Measurements from ENCODE around the gene BTBD9. TPM values are rescaled to one million over a fixed set of nuclear protein-coding genes. Genes with fewer than 3 reads are reported as not detected.

BTBD9 gene
- total RNA-seq, 1 donor from 2014 or later = 23.0 TPM

DNA sequence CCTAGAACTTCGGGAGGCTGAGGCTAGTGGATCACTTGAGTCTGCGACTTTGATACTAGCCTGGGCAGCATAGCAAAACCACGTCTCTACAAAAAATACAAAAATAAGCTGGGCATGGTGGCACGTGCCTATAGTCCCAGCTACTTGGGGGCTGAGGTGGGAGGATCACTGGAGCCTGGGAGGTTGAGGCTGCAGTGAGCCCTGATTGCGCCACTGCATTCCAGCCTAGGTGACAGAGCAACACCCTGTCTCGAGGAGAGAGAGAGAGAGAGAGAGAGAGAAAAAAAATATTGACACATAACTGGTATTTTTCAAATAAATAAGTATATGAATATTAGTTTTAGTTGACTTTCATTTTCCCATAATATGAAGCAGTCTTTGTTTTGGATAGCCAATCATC is 222.2 kb downstream of the BTBD9 start:
- no peaks in the 10 kb centered on the region for H3K27me3 Mint-ChIP-seq (ENCODE audit: low read depth)

DNA sequence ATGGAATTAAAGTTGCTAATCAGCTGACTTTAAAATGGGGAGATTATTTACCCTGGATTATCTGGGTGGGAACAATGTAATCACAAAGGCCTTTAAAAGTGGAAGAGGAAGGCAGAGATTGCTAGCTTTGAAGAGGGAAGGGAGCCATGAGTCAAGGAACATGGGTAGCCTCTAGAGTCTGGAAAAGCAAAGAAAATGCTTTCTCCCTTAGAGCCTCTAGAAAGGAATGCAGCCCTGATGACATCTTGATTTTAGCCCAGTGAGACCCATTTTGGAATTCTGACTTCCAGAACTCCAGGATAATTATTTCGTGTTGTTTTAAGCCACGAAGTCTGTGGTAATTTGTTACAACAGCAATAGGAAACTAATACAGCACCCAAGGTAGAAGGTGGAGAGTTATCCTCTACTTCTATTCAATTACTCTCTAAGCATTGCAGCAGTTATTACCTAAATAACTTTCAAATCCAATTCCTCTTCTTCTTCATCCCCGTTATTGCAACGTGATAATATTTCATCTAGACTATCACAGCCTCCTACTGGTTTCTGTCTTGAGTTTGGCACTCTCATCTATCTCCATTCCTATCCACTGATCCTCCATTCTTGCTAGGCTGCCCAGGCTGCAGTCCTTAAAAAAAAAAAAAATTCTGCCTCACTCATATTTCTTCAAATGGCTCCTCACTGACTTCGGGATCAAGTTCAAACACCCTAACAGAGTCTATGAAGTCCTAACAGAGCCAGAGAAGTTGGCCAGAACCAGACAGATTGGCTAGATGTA is 224.3 kb downstream of the BTBD9 start:
- no peak for DNase-seq (ENCODE audit: low spot score in 2 of 2, unreplicated experiment in 2 of 2)
- TF ChIP-seq, protein P1, sequence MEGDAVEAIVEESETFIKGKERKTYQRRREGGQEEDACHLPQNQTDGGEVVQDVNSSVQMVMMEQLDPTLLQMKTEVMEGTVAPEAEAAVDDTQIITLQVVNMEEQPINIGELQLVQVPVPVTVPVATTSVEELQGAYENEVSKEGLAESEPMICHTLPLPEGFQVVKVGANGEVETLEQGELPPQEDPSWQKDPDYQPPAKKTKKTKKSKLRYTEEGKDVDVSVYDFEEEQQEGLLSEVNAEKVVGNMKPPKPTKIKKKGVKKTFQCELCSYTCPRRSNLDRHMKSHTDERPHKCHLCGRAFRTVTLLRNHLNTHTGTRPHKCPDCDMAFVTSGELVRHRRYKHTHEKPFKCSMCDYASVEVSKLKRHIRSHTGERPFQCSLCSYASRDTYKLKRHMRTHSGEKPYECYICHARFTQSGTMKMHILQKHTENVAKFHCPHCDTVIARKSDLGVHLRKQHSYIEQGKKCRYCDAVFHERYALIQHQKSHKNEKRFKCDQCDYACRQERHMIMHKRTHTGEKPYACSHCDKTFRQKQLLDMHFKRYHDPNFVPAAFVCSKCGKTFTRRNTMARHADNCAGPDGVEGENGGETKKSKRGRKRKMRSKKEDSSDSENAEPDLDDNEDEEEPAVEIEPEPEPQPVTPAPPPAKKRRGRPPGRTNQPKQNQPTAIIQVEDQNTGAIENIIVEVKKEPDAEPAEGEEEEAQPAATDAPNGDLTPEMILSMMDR (IDR thresholded peaks at IDR 0.05; ENCODE audit: unreplicated experiment) = no peak
- H3K27ac Mint-ChIP-seq = no peak overlapping the region
- H3K4me3 Mint-ChIP-seq = no peak overlapping the region
- peaks cover 3% of the 10 kb centered on the region for H3K9me3 Mint-ChIP-seq
- no peaks in the 10 kb centered on the region for H3K27me3 Mint-ChIP-seq (ENCODE audit: low read depth)
- no peaks in the 10 kb centered on the region for H3K36me3 Mint-ChIP-seq
- H3K4me1 Mint-ChIP-seq = peaks cover 6% of the 10 kb centered on the region

More for the DNA sequence above, 222.2 kb downstream of the BTBD9 start:
- H3K4me3 Mint-ChIP-seq = no peak overlapping the region
- DNase-seq (ENCODE audit: low spot score in 2 of 2, unreplicated experiment in 2 of 2) = no peak
- H3K27ac Mint-ChIP-seq = no peak overlapping the region
- H3K36me3 Mint-ChIP-seq = no peaks in the 10 kb centered on the region
- H3K4me1 Mint-ChIP-seq = peaks cover 6% of the 10 kb centered on the region
- peaks cover 3% of the 10 kb centered on the region for H3K9me3 Mint-ChIP-seq
- TF ChIP-seq, protein P1 (IDR thresholded peaks at IDR 0.05; ENCODE audit: unreplicated experiment) = no peak

DNA sequence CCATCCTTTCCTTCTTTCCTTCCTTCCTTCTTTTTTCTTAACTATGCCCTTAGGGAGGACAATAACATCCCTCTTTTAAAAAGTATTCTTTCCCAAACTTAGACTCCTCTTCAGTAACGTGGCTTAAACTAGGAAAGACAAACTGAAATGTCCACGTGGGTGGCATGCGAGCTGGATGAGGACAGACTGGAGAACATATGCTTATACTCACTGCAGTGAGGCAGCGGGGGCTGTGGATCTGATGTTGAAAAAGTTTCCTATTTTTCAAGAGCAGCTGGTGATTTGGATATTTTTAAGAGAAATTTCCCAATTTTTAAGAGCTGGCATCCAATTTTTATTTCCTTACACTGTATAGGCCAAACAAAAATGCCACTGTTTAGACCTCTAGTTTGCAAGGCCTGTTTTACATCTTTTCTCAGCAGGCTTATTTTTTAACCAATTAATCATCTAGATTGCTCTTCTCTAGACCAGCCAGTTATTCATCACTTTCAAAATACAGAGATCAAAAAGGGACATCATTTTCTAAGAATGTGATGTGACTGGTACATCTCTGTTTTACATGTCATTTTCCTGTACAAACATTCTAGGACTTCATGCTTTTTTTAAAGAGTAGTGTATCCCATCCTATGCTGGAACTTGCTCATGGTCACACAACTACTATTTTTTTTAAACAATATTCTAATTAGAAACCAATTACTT is 226.5 kb downstream of the BTBD9 start:
- H3K27ac Mint-ChIP-seq = no peak overlapping the region
- no peak overlapping the region for H3K4me3 Mint-ChIP-seq
- peaks cover 3% of the 10 kb centered on the region for H3K9me3 Mint-ChIP-seq
- TF ChIP-seq, protein P1 (IDR thresholded peaks at IDR 0.05; ENCODE audit: unreplicated experiment) = no peak
- peaks cover 6% of the 10 kb centered on the region for H3K4me1 Mint-ChIP-seq
- H3K36me3 Mint-ChIP-seq = no peaks in the 10 kb centered on the region
- DNase-seq (ENCODE audit: low spot score in 2 of 2, unreplicated experiment in 2 of 2) = no peak
- H3K27me3 Mint-ChIP-seq (ENCODE audit: low read depth) = no peaks in the 10 kb centered on the region

DNA sequence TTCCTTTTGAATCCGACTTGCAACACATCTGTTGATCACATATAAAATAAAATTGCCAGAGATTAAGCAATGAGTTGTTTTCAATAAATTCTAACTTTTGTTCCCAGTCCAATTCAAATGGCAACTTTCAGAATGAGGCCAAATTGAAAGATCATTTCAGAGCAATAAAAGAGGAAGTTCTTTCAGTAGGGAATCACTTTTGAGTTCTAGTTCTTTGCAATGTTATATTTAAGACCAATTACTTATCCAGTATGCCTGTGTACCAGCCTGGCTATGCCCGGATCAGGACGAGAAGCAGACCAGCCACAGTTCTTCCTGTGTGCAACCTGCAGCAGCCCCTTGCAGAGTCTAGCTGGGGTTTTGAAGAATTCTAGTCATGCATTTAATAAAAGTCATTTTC is 232.5 kb downstream of the BTBD9 start:
- no peak for DNase-seq (ENCODE audit: low spot score in 2 of 2, unreplicated experiment in 2 of 2)
- Mint-ChIP-seq H3K9me3 (no peaks in the 10 kb centered on the region), H3K27me3 (ENCODE audit: low read depth) (no peaks in the 10 kb centered on the region), H3K4me3 (no peak overlapping the region), H3K27ac (no peak overlapping the region), H3K36me3 (no peaks in the 10 kb centered on the region), H3K4me1 (peaks cover 27% of the 10 kb centered on the region)
- TF ChIP-seq, protein P1 (IDR thresholded peaks at IDR 0.05; ENCODE audit: unreplicated experiment) = no peak

DNA sequence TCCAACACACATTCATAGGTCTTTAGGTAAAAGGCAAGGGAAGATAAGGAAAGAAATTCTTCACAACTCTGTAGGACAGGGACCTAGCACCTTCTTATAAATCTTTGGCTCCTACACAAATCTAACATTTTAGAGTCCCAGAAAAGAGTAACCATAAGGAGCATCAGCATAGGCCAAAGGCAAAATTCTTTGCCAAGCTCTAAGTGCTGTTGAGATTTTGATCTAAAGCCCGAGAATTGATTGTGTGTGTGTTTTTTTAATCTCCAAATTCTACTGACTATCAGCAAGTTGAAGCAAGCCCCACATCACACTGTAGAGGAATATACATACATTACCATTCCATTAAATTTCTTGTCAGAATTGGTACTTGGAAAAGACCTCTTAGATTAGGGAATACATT is 233.6 kb downstream of the BTBD9 start:
- Mint-ChIP-seq H3K36me3 (no peaks in the 10 kb centered on the region), H3K9me3 (no peaks in the 10 kb centered on the region), H3K4me3 (no peak overlapping the region), H3K27me3 (ENCODE audit: low read depth) (no peaks in the 10 kb centered on the region), H3K4me1 (peaks cover 27% of the 10 kb centered on the region), H3K27ac (no peak overlapping the region)
- TF ChIP-seq, protein P1 (IDR thresholded peaks at IDR 0.05; ENCODE audit: unreplicated experiment) = no peak
- no peak for DNase-seq (ENCODE audit: low spot score in 2 of 2, unreplicated experiment in 2 of 2)

Data from mesothelial cell of epicardium (in vitro differentiated cells).